Skeletal muscle tissue (tissue), 5 donors: ENCODE results near the gene LIME1. TPM values are rescaled to one million over a fixed set of nuclear protein-coding genes. Genes with fewer than 3 reads are reported as not detected.

Experiments used
- H3K27ac ChIP-seq: one replicate; pipeline ENCODE4 v1.7.0; 2013; ENCODE audit warnings: mild to moderate bottlenecking, low read depth, low read length, inconsistent platforms
- H3K27me3 ChIP-seq, 3 donors: one replicate each; pipeline ENCODE4 v1.7.0; 2013; ENCODE audit warnings: low read length in 3 of 3; ENCODE audit not compliant: control insufficient read depth in 3 of 3, insufficient read depth in 3 of 3
- H3K36me3 ChIP-seq, 3 donors: one replicate each; pipeline ENCODE4 v1.7.0; 2013; ENCODE audit warnings: low read length in 3 of 3; ENCODE audit not compliant: control insufficient read depth in 3 of 3, insufficient read depth in 3 of 3
- H3K4me1 ChIP-seq, 3 donors: one replicate each; pipeline ENCODE4 v1.7.0; 2013; ENCODE audit warnings: low read length in 3 of 3, mild to moderate bottlenecking in 3 of 3; ENCODE audit not compliant: control insufficient read depth in 3 of 3, insufficient read depth in 3 of 3
- H3K4me3 ChIP-seq, 3 donors: one replicate each; pipeline ENCODE4 v1.7.0; 2013; ENCODE audit warnings: low read length in 3 of 3
- H3K9ac ChIP-seq, 3 donors: one replicate each; pipeline ENCODE4 v1.7.0; 2013; ENCODE audit warnings: low read length in 3 of 3, mild to moderate bottlenecking in 3 of 3, moderate library complexity in 2 of 3, low read depth in 1 of 3
- H3K9me3 ChIP-seq, 3 donors: one replicate each; pipeline ENCODE4 v1.7.0; 2013; ENCODE audit warnings: low read length in 3 of 3; ENCODE audit not compliant: control insufficient read depth in 3 of 3
- small RNA-seq: library from RNA; depleted of rRNA; stranded (forward); fragments of <200 nt; gene quantifications from one replicate; pipeline ENCODE3, GENCODE V24; 2014
- total RNA-seq: library from RNA; depleted of rRNA; stranded (reverse); fragments of >200 nt; gene quantifications from one replicate; pipeline ENCODE4 v1.2.3, GENCODE V29; 2014
- donor health status: Osteomylitis.

Gene LIME1
- total RNA-seq, 1 donor from 2014 or later, result 0.52 TPM

- H3K36me3 ChIP-seq, result peaks cover 0 to 2% (median 0%) of the 10 kb centered on the region in 3 donors
- no peaks in the 10 kb centered on the region for H3K27me3 ChIP-seq
- H3K9ac ChIP-seq, result no peak overlapping the region
- H3K27ac ChIP-seq, result no peak overlapping the region
- H3K4me3 ChIP-seq, result no peak overlapping the region
- H3K4me1 ChIP-seq, result peaks cover 0 to 2% (median 0%) of the 10 kb centered on the region in 3 donors
- no peaks in the 10 kb centered on the region for H3K9me3 ChIP-seq
Measured at GRCh38 chr20:63782051-63782471, 45.6 kb downstream of the LIME1 start.

GRCh38 chr20:63782521-63782971 is 46.1 kb downstream of the LIME1 start:
- H3K27ac ChIP-seq, result no peak overlapping the region
- no peaks in the 10 kb centered on the region for H3K27me3 ChIP-seq
- peaks cover 0 to 2% (median 0%) of the 10 kb centered on the region in 3 donors for H3K36me3 ChIP-seq
- H3K9me3 ChIP-seq, result no peaks in the 10 kb centered on the region
- no peak overlapping the region for H3K4me3 ChIP-seq
- H3K9ac ChIP-seq, result no peak overlapping the region
- peaks cover 0 to 6% (median 3%) of the 10 kb centered on the region in 3 donors for H3K4me1 ChIP-seq

GRCh38 chr20:63783970-63784369 is 47.5 kb downstream of the LIME1 start:
- no peak overlapping the region for H3K4me3 ChIP-seq
- no peaks in the 10 kb centered on the region for H3K27me3 ChIP-seq
- peaks cover 0 to 2% (median under 1%) of the 10 kb centered on the region in 3 donors for H3K36me3 ChIP-seq
- H3K9ac ChIP-seq, result no peak overlapping the region
- no peaks in the 10 kb centered on the region for H3K9me3 ChIP-seq
- no peak overlapping the region for H3K27ac ChIP-seq
- H3K4me1 ChIP-seq, result peaks cover 0 to 8% (median 4%) of the 10 kb centered on the region in 3 donors

- H3K27ac ChIP-seq, result no peak overlapping the region
- no peak overlapping the region for H3K9ac ChIP-seq
- no peak overlapping the region for H3K4me3 ChIP-seq
- H3K9me3 ChIP-seq, result no peaks in the 10 kb centered on the region
- peaks cover 0 to 13% (median 4%) of the 10 kb centered on the region in 3 donors for H3K4me1 ChIP-seq
- H3K36me3 ChIP-seq, result peaks cover 0 to 16% (median 12%) of the 10 kb centered on the region in 3 donors
- no peaks in the 10 kb centered on the region for H3K27me3 ChIP-seq
Measured at GRCh38 chr20:63785691-63786131, 49.2 kb downstream of the LIME1 start.

DNA sequence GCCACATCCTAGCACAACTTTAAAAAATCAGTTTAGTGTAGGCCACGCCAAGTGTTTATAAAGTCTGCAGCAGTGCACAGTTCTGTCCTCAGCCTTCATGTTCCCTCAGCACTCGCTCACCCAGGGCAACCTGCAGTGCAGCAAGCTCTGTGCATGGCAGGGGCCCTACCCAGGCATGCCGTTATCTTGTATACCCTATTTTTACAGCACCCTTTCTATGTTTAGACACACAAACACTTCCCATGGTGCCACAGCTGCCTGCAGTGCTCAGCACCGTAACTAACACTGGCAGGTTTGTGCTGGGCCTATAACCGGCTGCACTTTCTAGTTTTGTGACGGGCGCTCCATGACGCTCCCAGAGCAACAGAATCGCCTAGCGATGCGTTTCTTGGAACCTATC is 50.8 kb downstream of the LIME1 start:
- Histone ChIP-seq H3K4me1 (peaks cover 0 to 13% (median 4%) of the 10 kb centered on the region in 3 donors), H3K36me3 (peaks cover 0 to 16% (median 12%) of the 10 kb centered on the region in 3 donors), H3K27ac (no peak overlapping the region), H3K4me3 (no peak overlapping the region), H3K9ac (no peak overlapping the region), H3K27me3 (no peaks in the 10 kb centered on the region), H3K9me3 (no peaks in the 10 kb centered on the region)

DNA sequence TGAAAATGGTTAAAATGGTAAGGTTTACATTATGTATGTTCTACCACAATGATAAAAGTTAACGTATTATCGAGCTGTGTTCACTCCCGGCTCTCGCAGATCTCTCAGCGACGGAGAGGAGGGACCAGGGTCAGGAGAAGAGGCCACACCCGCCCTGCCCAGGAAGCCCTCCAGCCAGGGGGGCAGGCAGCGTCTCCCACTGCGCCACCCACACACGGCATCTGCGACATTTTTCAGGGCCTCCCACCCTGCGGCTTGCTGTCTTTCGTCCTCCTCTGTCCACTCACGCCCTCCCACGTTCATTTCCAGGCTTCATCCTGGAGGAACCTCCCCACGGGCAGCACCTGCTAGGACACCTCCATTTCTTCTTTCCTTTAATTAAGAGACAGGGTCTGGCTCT is 51.3 kb downstream of the LIME1 start:
- Histone ChIP-seq H3K36me3 (peaks cover 0 to 16% (median 12%) of the 10 kb centered on the region in 3 donors), H3K9ac (no peak overlapping the region), H3K4me3 (no peak overlapping the region), H3K4me1 (peaks cover 0 to 13% (median 4%) of the 10 kb centered on the region in 3 donors), H3K9me3 (no peaks in the 10 kb centered on the region), H3K27me3 (no peaks in the 10 kb centered on the region), H3K27ac (no peak overlapping the region)

Small RNA genes within 50 kb of the gene (small RNA-seq; reads per million reads assigned to genes)
- not detected for gene LIME1
- gene TNFRSF6B, result not detected

Other genes starting within 250 kb of the LIME1 start
- gene EEF1A2, start 237.6 kb upstream of the LIME1 start, total RNA-seq, result 255 TPM
- 24.0 TPM for gene PPDPF, start 215.9 kb upstream of the LIME1 start, total RNA-seq
- gene PTK6, start 199.3 kb upstream of the LIME1 start, total RNA-seq, result not detected
- not detected for gene SRMS, start 188.9 kb upstream of the LIME1 start, total RNA-seq
- 0.52 TPM for gene FNDC11, start 182.5 kb upstream of the LIME1 start, total RNA-seq
- gene HELZ2, start 162.4 kb upstream of the LIME1 start, total RNA-seq, result 12.5 TPM
- 5.7 TPM for gene GMEB2, start 109.6 kb upstream of the LIME1 start, total RNA-seq
- 10.4 TPM for gene STMN3, start 83.2 kb upstream of the LIME1 start, total RNA-seq
- 4.7 TPM for gene RTEL1, start 78.4 kb upstream of the LIME1 start, total RNA-seq
- not detected for gene TNFRSF6B, start 40.0 kb upstream of the LIME1 start, total RNA-seq
- gene ARFRP1, start 28.7 kb upstream of the LIME1 start, total RNA-seq, result 13.0 TPM
- gene ZGPAT, start 28.6 kb upstream of the LIME1 start, total RNA-seq, result 6.8 TPM
- gene SLC2A4RG, start 3.1 kb downstream of the LIME1 start, total RNA-seq, result 10.4 TPM
- 52.2 TPM for gene ZBTB46, start 94.6 kb downstream of the LIME1 start, total RNA-seq
- not detected for gene ABHD16B, start 124.8 kb downstream of the LIME1 start, total RNA-seq
- gene TPD52L2, start 128.6 kb downstream of the LIME1 start, total RNA-seq, result 29.2 TPM
- gene DNAJC5, start 158.5 kb downstream of the LIME1 start, total RNA-seq, result 30.3 TPM
- 15.7 TPM for gene UCKL1, start 219.8 kb downstream of the LIME1 start, total RNA-seq
- gene ZNF512B, start 233.3 kb downstream of the LIME1 start, total RNA-seq, result 8.9 TPM
- 1.0 TPM for gene SAMD10, start 243.0 kb downstream of the LIME1 start, total RNA-seq
- 55.8 TPM for gene PRPF6, start 244.5 kb downstream of the LIME1 start, total RNA-seq